Measurements from ENCODE around the gene PCSK9. TPM values are rescaled to one million over a fixed set of nuclear protein-coding genes. Genes with fewer than 3 reads are reported as not detected.

The PCSK9 gene
- total RNA-seq, 4 donors from 2014 or later = 0.13 to 0.64 (median 0.23) TPM; not detected in 1

DNA sequence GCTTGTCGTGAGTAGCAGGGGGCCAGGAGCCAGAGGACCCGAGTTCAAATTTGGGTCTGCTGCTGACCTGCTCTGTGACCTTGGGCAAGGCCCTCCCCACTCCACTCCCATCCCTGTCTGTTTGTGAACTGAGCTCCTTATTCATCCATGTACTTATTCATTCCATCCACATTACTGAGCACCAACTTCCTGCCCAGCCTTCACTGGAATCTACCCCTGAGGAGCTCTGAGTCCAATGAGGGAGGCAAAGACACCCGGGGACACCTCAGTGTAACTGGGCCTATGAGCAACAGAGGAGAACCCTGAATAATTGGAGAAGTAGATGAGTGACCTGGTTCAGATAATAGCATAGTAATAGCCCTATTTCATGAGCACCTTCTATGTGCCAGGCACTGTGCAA lies 31.7 kb upstream of the PCSK9 start:
- 40% methylated on average over 1 of the region's 3 CpGs; no CpG with 5 or more reads in 1 of the 2 donors for WGBS, 2 donors (ENCODE audit: low coverage in 1 of 2)
- Histone ChIP-seq H3K4me1 (no peaks in the 10 kb centered on the region), H3K9me3 (no peaks in the 10 kb centered on the region), H3K27ac (no peak overlapping the region), H3K36me3 (no peaks in the 10 kb centered on the region), H3K27me3 (peaks cover 3% of the 10 kb centered on the region), H3K4me3 (no peak overlapping the region)
- no peak for ATAC-seq
- TF ChIP-seq EP300 (IDR thresholded peaks at IDR 0.05) (no peak), POLR2A (IDR thresholded peaks at IDR 0.05) (no peak), POLR2AphosphoS5 (IDR thresholded peaks at IDR 0.05) (no peak)
- TF ChIP-seq, protein P1, sequence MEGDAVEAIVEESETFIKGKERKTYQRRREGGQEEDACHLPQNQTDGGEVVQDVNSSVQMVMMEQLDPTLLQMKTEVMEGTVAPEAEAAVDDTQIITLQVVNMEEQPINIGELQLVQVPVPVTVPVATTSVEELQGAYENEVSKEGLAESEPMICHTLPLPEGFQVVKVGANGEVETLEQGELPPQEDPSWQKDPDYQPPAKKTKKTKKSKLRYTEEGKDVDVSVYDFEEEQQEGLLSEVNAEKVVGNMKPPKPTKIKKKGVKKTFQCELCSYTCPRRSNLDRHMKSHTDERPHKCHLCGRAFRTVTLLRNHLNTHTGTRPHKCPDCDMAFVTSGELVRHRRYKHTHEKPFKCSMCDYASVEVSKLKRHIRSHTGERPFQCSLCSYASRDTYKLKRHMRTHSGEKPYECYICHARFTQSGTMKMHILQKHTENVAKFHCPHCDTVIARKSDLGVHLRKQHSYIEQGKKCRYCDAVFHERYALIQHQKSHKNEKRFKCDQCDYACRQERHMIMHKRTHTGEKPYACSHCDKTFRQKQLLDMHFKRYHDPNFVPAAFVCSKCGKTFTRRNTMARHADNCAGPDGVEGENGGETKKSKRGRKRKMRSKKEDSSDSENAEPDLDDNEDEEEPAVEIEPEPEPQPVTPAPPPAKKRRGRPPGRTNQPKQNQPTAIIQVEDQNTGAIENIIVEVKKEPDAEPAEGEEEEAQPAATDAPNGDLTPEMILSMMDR (IDR thresholded peaks at IDR 0.05) = no peak

DNA sequence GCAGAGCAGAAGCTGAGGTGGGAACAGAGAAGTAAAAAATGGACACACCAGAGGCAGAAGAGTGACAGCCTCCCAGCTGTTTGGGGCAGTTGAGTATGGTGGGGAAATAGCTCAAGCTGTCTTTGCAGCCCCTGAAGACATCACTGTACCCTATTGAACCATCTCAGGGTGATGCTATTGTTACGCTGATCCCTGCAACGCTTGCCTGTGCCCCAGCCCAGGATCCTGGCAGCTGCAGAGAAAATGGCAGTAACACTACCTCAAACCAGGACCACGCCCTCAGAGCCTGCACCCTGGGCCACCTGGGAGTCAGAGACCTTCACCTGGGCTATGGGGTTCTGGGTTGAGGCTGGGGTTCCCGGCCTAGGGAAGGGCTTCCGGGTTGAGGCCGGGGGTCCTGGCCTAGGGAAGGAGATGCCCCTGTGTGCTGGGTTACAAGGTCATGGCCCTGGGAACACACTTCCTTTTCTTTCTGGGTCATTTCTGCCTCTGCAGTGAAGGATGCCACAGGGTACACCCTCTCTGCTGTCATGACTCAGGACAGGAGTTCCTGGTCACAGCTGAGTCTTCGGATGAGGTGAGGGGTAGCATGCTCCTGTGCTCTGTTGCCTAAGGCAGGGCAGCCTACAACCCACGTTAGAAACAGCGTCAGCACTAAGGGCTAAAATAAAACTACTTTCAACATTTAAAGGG lies 29.0 kb upstream of the PCSK9 start:
- Histone ChIP-seq H3K27me3 (peaks cover 28% of the 10 kb centered on the region), H3K4me3 (no peak overlapping the region), H3K4me1 (no peaks in the 10 kb centered on the region), H3K9me3 (no peaks in the 10 kb centered on the region), H3K27ac (no peak overlapping the region), H3K36me3 (no peaks in the 10 kb centered on the region)
- TF ChIP-seq EP300 (IDR thresholded peaks at IDR 0.05) (no peak), POLR2AphosphoS5 (IDR thresholded peaks at IDR 0.05) (no peak)
- no peak for ATAC-seq
- 40 to 89% methylated on average over 1 to 8 of the region's 9 CpGs for WGBS, 2 donors (ENCODE audit: low coverage in 1 of 2)

DNA sequence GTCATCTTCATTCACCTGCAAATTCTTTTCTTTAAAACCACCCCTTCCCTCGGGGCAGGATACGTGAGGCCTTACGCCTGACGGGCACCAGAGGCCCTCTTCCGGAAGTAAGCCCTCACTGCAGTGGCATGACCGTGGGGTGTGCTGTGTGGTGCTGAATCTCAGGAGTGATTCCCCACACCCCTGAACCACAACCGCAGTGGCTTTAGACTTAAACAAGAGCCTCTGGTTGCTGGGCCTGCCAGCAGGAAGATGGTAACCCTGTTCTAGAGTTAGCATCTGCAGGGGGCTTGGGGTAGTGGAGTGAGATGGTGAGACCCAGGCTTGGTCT lies 28.5 kb upstream of the PCSK9 start:
- 80% methylated on average over 1 of the region's 7 CpGs; no CpG with 5 or more reads in 1 of the 2 donors for WGBS, 2 donors (ENCODE audit: low coverage in 1 of 2)
- no peaks in the 10 kb centered on the region for H3K9me3 ChIP-seq
- no peaks in the 10 kb centered on the region for H3K4me1 ChIP-seq
- TF ChIP-seq EP300 (IDR thresholded peaks at IDR 0.05) (no peak), POLR2A (IDR thresholded peaks at IDR 0.05) (no peak), POLR2AphosphoS5 (IDR thresholded peaks at IDR 0.05) (no peak)
- TF ChIP-seq, protein P1 (IDR thresholded peaks at IDR 0.05) = no peak
- no peak overlapping the region for H3K27ac ChIP-seq
- ATAC-seq = no peak
- H3K27me3 ChIP-seq = peaks cover 33% of the 10 kb centered on the region
- no peak overlapping the region for H3K4me3 ChIP-seq
- no peaks in the 10 kb centered on the region for H3K36me3 ChIP-seq

DNA sequence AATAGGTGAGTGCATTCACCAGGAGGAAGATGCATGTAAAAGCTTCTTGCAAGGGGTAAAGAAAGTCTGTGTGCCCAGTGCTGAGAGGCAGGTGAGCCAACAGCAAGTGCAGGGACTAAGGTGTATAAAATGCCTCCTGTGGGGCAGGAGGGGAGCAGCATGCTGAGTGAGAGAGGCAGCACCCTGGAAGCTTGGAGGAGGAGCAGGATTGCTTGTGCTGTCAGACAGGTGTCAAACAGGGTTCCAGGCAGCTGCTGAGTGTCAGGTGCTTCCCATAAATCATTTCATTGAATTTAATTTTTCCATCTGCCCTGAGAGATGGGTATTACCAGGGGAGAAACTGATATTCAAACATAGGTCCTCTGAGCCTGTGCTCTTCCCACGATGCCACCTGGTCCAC lies 26.7 kb upstream of the PCSK9 start:
- no peaks in the 10 kb centered on the region for H3K4me1 ChIP-seq
- TF ChIP-seq POLR2A (IDR thresholded peaks at IDR 0.05) = no peak
- TF ChIP-seq EP300 (IDR thresholded peaks at IDR 0.05) = no peak
- TF ChIP-seq, protein P1 (IDR thresholded peaks at IDR 0.05) = no peak
- no peak for TF ChIP-seq POLR2AphosphoS5 (IDR thresholded peaks at IDR 0.05)
- H3K27me3 ChIP-seq = peaks cover 40% of the 10 kb centered on the region

DNA sequence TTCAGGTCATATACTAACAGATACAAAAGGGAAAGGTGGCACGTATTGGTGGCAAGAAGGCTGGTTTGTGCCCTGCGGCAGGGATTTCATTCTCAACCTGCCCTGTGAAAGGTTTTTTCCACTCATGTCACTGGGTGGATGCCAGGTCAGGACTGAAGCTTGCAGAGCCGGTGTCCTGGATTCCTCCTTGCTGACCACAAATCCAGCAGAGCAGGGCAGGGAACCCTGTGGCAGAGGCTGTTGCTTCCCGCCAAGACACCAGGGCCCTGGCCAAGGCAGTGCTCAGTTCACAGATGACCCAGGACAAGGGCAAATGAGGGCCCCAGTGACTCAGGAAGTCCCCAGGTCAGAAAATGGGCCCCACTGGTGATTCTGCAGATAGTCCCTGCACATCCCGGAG lies 24.2 kb upstream of the PCSK9 start:
- 63 to 79% methylated on average over 2 to 4 of the region's 5 CpGs for WGBS, 2 donors (ENCODE audit: low coverage in 1 of 2)
- no peak for TF ChIP-seq POLR2A (IDR thresholded peaks at IDR 0.05)
- TF ChIP-seq POLR2AphosphoS5 (IDR thresholded peaks at IDR 0.05) = no peak
- TF ChIP-seq EP300 (IDR thresholded peaks at IDR 0.05) = no peak
- no peak for ATAC-seq
- Histone ChIP-seq H3K4me1 (no peaks in the 10 kb centered on the region), H3K9me3 (no peaks in the 10 kb centered on the region), H3K36me3 (no peaks in the 10 kb centered on the region), H3K27ac (no peak overlapping the region), H3K4me3 (no peak overlapping the region), H3K27me3 (peaks cover 62% of the 10 kb centered on the region)

More for the DNA sequence above, 26.7 kb upstream of the PCSK9 start:
- Histone ChIP-seq H3K36me3 (no peaks in the 10 kb centered on the region), H3K4me3 (no peak overlapping the region), H3K27ac (no peak overlapping the region), H3K9me3 (no peaks in the 10 kb centered on the region)
- WGBS, 2 donors (ENCODE audit: low coverage in 1 of 2) = 67% methylated on average over 1 of the region's 1 CpG; no CpG with 5 or more reads in 1 of the 2 donors
- no peak for ATAC-seq
